GM18873 (cell line): ENCODE measurements around the gene XDH.

Source experiments
- ATAC-seq: cut with Tn5 transposase; IDR thresholded peaks from one replicate; pipeline ENCODE4 v1.9.1; 2021; ENCODE audit warnings: mild to moderate bottlenecking, moderate library complexity, moderate number of reproducible peaks; ENCODE audit not compliant: unreplicated experiment, low FRiP score

XDH gene

GRCh38 chr2:31404827-31405226, 9.7 kb downstream of the XDH start:
- no peak for ATAC-seq

DNA sequence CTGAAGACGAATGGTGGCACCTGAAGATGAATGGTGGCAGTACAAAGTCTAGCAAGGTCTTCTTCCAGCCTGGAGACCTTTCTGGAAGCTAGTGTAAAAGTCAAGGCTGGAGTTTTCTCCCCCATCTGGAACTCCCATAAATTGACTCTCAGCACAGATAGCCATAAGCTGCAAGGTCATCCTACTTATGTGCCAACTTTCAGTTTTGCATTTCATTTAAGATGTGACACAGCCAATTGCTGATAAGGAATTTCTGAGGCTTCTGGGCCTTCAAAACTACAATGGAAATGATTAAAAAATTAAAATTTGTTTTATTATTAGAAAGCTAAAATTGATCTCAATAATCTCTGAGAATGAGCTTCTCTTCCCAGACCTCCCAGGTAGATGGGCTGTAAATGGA, 10.2 kb downstream of the XDH start:
- ATAC-seq, result no peak

GRCh38 chr2:31402388-31402787, 12.2 kb downstream of the XDH start:
- ATAC-seq, result no peak

DNA sequence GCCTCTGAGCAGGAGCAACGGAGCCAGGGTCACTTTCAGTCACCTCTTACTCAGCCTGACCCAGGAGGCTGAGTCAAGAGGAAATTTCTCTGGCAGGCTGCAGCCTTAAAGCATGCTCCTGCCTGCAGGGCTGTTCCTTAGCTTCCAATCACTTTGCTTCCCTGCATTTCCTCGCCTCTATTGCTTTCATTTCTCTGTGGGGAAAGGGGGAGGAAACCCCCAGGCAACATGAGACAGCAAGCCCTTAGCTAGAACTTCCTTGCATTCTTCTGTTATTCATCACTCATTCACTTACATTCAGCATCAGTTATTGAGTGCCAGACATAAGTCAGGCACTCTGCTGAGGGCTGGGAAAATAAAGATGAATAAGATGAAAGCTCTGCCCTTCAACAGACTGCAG, 13.0 kb downstream of the XDH start:
- no peak for ATAC-seq

GRCh38 chr2:31398881-31399280, 15.7 kb downstream of the XDH start:
- ATAC-seq, result no peak

- no peak for ATAC-seq
Measured at GRCh38 chr2:31397094-31397493, 17.4 kb downstream of the XDH start.

DNA sequence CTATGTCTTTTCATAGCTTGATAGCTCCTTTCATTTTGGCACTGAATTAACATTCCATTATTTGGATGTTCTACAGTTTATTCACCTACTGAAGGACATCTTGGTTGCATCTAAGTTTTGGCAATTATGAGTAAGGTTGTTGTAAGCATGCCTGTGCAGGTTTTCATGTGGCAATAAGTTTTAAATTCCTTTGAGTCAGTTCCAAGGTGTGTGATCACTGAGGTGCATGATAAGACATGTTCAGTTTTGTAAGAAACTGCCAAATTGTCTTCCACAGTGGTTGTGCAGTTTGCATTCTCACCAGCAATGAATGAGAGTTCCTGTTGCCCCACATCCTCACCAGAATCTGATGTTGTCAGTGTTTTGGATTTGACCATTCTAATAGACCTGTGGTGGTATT, 24.2 kb downstream of the XDH start:
- ATAC-seq, result no peak

DNA sequence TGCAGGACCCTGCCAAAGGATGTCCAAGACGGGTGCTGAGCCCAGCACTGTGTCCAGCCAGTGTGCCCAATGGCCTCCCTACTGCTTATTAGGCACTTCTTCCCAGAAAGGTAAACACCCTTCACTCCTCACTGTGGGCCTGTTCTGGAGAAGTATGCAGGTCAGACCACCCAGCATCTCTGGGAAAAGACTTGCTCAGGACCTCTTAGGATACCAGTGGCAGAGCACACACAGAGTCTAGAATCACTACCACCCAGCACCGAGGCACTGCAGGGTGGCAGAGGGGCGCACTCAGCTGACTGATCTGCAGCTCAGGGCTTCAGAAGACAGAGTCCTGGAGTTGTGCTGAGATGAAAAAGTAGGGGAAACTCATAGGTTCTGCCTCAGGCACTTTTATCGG, 25.8 kb downstream of the XDH start:
- ATAC-seq, result no peak

GRCh38 chr2:31387850-31388249, 26.7 kb downstream of the XDH start:
- no peak for ATAC-seq

- ATAC-seq, result no peak
Measured at GRCh38 chr2:31386648-31387047, 27.9 kb downstream of the XDH start.

- no peak for ATAC-seq
Measured at GRCh38 chr2:31386172-31386571, 28.4 kb downstream of the XDH start.

DNA sequence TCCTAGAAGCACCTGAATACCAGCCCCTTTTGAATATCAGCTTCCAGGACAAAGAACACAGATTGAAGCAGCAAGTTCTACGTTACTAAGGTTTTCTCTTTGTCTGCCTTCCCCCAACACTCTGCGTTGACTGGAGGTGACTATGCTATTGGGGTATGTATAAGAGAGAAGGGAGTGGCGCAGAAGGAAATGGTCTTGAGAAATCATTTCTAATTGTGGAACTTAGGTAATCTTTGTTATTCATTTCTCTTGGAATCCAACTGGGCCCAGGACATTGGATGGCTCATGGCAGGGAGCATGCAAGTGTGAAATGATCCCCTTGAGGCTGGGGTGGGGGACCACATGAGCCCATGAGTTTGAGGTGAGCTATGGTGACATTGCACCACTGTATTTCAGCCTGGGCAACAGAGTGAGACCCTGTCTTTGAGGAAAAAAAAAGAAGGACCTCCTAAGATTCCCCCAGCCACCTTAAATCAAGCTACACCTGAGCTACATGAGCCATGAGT, 29.7 kb downstream of the XDH start:
- ATAC-seq, result no peak

GRCh38 chr2:31384351-31384750, 30.2 kb downstream of the XDH start:
- no peak for ATAC-seq

DNA sequence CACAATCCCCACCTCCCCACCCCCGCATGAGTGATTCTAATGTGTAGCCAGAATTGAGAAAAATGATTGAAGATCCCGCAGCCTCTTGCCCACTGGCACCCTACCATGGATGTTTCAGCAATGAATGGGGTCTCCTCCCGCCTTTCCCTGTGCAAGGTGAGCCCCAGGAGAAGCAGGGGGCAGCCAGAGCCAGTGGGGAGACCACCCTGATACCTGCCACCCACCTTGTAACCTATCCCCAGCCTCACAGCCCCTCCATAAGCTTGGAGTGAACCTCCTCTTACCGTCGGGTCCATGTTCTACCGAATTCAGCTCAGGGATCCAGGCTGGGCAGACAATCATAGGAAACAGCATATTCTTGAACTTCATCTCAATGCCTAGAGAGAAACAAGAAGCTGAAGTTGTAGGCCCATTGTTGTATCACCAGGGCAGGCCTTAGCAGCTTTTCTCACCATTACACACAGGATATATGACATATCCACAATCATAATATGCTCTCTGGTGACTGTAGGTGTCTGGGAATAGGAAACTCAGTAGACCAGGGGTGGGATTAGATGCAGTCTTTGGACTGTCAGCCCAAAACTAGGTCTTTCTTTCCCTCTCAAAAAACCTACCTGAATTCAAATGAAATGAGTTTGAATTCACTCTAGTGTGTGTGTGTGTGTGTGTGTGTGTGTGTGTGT, 30.9 kb downstream of the XDH start:
- ATAC-seq, result no peak

GRCh38 chr2:31382452-31383120, 32.0 kb downstream of the XDH start:
- ATAC-seq, result no peak

DNA sequence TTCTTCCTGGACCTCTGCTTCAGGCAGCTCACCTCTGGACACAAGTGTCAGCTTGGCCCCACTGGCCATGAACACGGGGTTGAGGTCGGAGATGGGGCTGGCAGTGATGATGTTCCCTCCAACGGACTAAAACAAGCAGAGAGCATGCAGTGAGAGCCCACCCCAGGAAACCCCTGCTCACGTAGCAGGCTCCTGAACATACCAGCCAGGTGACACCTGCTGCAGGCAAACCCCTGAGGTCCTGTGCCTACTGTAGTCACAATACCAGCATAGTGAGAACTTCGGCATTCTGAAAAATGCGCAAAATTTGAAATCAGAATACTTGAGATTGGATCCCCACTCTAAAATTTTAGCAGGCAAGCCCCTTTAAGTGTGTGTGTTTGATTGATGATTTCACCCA, 32.9 kb downstream of the XDH start:
- no peak for ATAC-seq

- ATAC-seq, result no peak
Measured at GRCh38 chr2:31380243-31380642, 34.3 kb downstream of the XDH start.

- no peak for ATAC-seq
Measured at GRCh38 chr2:31379747-31380146, 34.8 kb downstream of the XDH start.

DNA sequence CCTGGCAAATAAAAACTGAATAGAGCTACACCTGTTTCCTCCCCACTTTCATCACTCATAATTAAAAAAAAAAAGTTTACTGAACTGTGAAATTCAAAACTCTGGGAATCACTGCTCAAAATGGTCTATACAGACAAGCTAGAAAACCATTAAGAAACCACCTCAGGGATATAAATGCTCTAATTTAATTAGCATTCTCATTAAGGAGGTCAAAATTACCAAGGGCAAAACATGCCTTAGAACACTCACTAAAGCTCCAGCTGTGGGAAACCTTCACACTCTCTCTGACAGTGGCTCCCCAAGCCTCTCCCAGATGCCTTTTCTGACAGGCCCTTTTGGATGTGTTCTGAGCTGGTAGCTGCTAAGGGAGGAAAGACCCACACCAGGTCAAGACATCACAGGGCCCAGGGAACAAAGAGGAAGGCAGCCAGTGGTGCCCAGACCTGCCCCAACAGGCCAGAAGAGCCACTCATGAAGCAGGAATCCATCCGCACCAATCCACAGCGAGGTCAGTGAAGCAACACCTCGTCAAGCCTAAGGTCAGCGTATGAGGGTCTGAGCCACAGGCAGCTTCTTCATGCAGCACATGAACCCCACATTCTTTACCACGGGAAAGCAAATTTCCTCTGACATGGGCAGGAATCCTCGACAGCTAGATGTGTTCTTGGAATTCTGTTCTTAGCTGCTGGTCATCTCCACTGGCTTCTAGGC, 35.6 kb downstream of the XDH start:
- no peak for ATAC-seq

- no peak for ATAC-seq
Measured at GRCh38 chr2:31378389-31378788, 36.2 kb downstream of the XDH start.

GRCh38 chr2:31373127-31373526, 41.4 kb downstream of the XDH start:
- no peak for ATAC-seq

GRCh38 chr2:31372097-31372496, 42.4 kb downstream of the XDH start:
- ATAC-seq, result no peak
